ENCODE results near the gene PTK6.
"Not testable (repeated sequence)": the region's sequence is repeated elsewhere in the genome, so short reads cannot be mapped to it uniquely, and the experiment has no call there.

GRCh38 chr20:63514520-63514919 is 22.7 kb downstream of the PTK6 start:
- TF ChIP-seq CTCF (CRISPR knock-in tag; IDR thresholded peaks at IDR 0.05); EED (CRISPR knock-in tag; IDR thresholded peaks at IDR 0.05); ZSCAN29 (CRISPR knock-in tag; conservative IDR thresholded peaks at IDR 0.05); TBP (CRISPR knock-in tag; IDR thresholded peaks at IDR 0.05); ZNF331 (CRISPR knock-in tag; IDR thresholded peaks at IDR 0.05); ZNF432 (CRISPR knock-in tag; IDR thresholded peaks at IDR 0.05; ENCODE audit: borderline replicate concordance); BCLAF1 (IDR thresholded peaks at IDR 0.05); PTBP1 (IDR thresholded peaks at IDR 0.05; ENCODE audit: low read depth, low read length, poor library complexity, severe bottlenecking); ZNF224 (CRISPR knock-in tag; IDR thresholded peaks at IDR 0.05); LBX2 (CRISPR knock-in tag; IDR thresholded peaks at IDR 0.05; ENCODE audit: borderline replicate concordance); EHMT2 (IDR thresholded peaks at IDR 0.05; ENCODE audit: borderline replicate concordance, low read depth, low read length); RFX5 (IDR thresholded peaks at IDR 0.05; ENCODE audit: low read depth, low read length); TP53 (CRISPR knock-in tag; conservative IDR thresholded peaks at IDR 0.05); MAFK (conservative IDR thresholded peaks at IDR 0.05 in 1 of 2, IDR thresholded peaks at IDR 0.05 in 1 of 2; ENCODE audit: low read length in 2 of 2): not testable (repeated sequence)

All from HepG2 (cell line).